ENCODE measurements around the gene ADD1. TPM values are rescaled to one million over a fixed set of nuclear protein-coding genes. Genes with fewer than 3 reads are reported as not detected.

Gene ADD1
- total and polyA plus RNA-seq, 2 experiments from 2014 or later: 230 to 274 TPM

DNA sequence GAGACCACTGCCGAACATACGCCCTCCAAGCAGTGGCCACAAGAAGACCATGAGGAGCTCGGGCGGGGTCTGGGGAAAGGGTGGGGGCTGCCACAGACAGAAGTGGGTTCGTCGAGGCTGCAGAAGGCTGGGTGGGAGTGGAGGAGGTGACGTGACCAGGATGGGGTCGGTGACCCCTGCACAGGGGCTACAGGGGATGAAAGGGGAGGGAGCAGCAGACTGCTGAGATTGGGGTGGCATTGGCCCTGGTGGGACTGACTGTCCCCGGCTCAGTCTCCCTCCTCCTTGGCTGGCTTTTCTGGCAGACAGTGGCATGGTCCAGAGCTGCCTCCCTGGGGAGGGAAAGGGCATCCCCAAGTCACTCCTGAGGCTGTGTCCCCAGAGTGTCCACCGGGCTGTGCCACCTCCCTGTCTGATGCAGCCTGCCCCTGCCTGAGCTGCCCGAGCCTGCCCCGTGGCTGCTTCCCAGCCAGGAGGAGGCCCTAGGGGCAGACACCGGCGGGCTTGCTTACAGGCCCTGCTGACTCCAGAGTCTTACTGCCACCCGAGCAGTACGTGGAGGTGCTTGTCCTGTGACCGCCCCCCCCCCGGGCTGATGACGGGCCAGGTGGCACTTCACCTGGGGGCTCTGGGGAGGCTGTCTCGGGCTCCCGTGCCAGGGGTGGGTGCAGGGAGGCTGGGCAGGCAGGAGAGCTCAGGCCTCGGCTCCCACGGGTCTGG, 43.5 kb upstream of the ADD1 start:
- no peaks in the 10 kb centered on the region for H3K36me3 ChIP-seq
- no peaks in the 10 kb centered on the region for H3K9me3 ChIP-seq (ENCODE audit: low read depth)
- H3K4me3 ChIP-seq: no peak overlapping the region
- H3K27me3 ChIP-seq: no peaks in the 10 kb centered on the region
- TF ChIP-seq, protein P1, sequence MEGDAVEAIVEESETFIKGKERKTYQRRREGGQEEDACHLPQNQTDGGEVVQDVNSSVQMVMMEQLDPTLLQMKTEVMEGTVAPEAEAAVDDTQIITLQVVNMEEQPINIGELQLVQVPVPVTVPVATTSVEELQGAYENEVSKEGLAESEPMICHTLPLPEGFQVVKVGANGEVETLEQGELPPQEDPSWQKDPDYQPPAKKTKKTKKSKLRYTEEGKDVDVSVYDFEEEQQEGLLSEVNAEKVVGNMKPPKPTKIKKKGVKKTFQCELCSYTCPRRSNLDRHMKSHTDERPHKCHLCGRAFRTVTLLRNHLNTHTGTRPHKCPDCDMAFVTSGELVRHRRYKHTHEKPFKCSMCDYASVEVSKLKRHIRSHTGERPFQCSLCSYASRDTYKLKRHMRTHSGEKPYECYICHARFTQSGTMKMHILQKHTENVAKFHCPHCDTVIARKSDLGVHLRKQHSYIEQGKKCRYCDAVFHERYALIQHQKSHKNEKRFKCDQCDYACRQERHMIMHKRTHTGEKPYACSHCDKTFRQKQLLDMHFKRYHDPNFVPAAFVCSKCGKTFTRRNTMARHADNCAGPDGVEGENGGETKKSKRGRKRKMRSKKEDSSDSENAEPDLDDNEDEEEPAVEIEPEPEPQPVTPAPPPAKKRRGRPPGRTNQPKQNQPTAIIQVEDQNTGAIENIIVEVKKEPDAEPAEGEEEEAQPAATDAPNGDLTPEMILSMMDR (IDR thresholded peaks at IDR 0.05; ENCODE audit: low read depth, low read length): no peak
- peak overlapping the region; percentile 89 for H3K27ac ChIP-seq
- H3K4me1 ChIP-seq (ENCODE audit: low read depth): peaks cover 29% of the 10 kb centered on the region
- DNase-seq (ENCODE audit: low read depth in 1 of 2, low spot score in 1 of 2): no peak

DNA sequence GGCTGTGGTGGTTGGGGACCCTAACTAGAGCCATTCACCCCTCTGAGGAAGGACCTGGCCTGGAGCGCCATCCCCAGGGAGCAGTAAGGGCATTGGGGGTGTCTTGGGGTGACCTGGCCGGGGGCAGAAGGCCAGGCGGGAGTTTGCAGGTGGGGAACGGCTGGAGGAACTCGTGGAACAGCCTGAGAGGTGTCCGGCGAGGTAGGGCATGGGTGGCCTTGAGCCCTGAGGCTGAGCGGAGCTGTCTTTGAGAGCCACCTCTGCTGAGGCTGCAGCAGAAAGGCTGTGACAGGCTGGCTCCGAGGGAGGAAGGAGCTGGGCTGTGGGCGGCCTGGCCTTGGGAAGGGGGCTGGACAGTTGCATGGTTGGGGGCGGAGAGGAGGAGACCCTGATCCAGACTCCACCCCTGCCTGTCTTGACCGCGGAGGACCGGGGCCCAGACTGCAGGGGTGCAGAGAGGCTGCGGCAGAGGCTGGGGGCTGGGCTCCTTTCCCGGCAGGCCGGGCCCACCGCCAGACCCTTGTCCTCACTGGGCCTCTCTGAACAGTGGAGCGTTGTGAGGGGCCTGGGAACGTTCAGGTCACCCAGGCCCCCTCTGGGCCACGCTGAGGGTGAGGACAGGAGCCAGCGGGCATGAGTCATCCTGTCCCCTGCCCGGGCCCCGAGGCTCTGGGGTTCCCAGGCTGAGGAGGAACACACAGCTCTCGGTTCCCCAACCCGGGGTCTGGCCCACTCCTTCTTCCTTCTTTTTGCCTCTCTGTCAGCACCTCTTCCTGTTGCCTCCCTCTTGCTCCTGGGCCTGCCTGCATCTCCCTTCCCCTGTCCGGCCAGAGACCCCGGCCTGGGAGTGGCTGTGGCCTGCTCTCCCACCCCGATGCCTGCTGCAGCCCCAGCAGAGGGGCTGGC, 42.7 kb upstream of the ADD1 start:
- Histone ChIP-seq H3K4me3 (no peak overlapping the region), H3K4me1 (ENCODE audit: low read depth) (peaks cover 29% of the 10 kb centered on the region), H3K36me3 (no peaks in the 10 kb centered on the region), H3K27me3 (no peaks in the 10 kb centered on the region), H3K27ac (peak overlapping the region; percentile 89), H3K9me3 (ENCODE audit: low read depth) (no peaks in the 10 kb centered on the region)
- peak; percentile 87 to 95 for DNase-seq (ENCODE audit: low read depth in 1 of 2, low spot score in 1 of 2)
- TF ChIP-seq, protein P1 (IDR thresholded peaks at IDR 0.05; ENCODE audit: low read depth, low read length): no peak

DNA sequence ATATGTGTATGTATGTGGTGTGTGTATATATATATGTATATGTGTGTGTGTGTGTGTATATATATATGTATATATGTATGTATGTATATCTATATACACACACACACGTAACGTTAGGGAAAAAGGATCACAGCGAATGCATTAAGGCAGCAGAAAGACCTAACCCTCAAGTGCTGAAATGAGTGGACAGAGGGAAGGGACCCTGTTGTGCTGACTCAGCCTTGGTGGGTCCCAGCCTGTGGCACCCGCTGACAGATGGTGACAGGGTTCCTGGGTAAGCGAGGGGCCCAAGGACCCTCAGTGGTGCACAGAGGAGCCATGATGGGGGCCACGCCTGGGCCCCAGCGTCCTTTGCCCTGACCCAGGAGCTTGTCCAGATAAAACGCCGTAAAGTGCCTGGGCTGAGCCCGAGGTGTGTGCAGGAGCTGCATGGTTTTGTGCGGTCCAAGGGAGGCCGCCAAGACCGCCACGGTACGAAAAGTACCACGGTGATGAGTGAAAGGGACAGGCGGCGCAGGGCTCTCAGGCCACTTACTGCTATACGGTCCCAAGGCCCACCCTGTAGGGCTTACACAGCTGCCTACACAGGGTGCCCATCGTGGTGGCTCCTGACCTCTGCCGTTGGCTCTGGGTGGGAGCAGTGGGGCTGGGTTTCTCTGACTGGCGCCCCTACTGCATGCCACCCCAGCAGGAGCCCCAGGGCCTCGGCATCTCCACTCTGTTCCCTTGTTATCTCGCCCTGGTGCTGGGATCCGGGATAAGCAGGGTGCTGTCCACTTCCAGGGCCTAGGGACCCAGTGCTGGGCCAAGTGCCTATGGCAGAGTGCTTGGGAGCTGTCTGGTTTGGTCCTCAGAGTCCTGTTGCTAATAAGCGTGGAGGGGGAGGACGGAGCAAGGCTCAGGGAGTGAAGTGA, 40.8 kb upstream of the ADD1 start:
- Histone ChIP-seq H3K36me3 (no peaks in the 10 kb centered on the region), H3K9me3 (ENCODE audit: low read depth) (no peaks in the 10 kb centered on the region), H3K27me3 (no peaks in the 10 kb centered on the region), H3K27ac (no peak overlapping the region), H3K4me1 (ENCODE audit: low read depth) (peaks cover 29% of the 10 kb centered on the region), H3K4me3 (no peak overlapping the region)
- TF ChIP-seq, protein P1 (IDR thresholded peaks at IDR 0.05; ENCODE audit: low read depth, low read length): no peak
- no peak for DNase-seq (ENCODE audit: low read depth in 1 of 2, low spot score in 1 of 2)

DNA sequence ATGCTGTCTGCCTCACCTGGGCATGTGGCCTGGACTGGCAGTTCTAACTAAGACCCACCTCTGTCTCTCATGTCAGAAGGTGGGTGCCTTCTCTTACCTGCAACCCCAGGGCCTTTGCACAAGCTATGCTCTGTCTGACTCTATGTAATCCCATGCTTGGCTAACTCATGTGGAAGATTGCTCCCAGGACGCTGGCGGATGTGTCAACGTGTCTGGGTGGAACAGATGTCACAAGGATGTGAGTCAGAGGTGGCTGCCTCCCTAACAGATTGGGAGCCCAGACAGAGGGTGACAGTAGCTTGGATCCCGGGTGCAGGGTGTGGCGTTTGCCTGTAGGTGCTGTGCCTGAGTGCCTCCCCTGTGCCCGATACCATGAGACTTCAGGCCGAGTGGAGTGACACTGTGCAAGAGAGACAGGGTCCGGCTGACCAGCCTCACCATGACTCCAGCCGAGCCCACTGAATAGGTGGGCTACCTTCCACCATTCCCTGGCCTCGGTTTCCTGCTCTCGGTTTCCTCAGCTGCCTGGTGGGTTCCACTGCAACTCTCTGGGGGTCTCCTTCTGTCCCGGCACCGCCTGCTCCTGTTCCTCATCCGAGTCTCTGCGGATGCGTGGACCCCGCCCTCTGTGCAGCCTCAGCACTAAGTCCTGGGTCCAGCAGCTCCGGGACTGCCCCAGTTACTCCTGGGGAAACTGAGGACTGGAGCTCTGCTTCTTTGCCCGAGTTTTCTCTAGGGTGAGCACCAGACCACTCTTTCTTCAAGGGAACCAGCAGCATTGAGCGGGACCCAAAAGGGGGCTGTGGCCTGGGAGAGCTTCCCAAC, 39.8 kb upstream of the ADD1 start:
- Histone ChIP-seq H3K36me3 (no peaks in the 10 kb centered on the region), H3K4me1 (ENCODE audit: low read depth) (peaks cover 25% of the 10 kb centered on the region), H3K27ac (no peak overlapping the region), H3K4me3 (no peak overlapping the region), H3K27me3 (no peaks in the 10 kb centered on the region), H3K9me3 (ENCODE audit: low read depth) (no peaks in the 10 kb centered on the region)
- no peak for DNase-seq (ENCODE audit: low read depth in 1 of 2, low spot score in 1 of 2)
- TF ChIP-seq, protein P1 (IDR thresholded peaks at IDR 0.05; ENCODE audit: low read depth, low read length): no peak
